Amygdala (tissue), 56 donors: ENCODE results near the gene THOC6.

Source experiments
- DNase-seq, 56 donors: peaks; one replicate each; lab custom pipeline; 2025; lab: John Stamatoyannopoulos, UW

THOC6 gene

GRCh38 chr16:3013998-3014690 lies 9.7 kb upstream of the THOC6 start:
- no peak for DNase-seq

- no peak for DNase-seq
Observed at GRCh38 chr16:3014971-3015370, 8.9 kb upstream of the THOC6 start.

- DNase-seq = no peak
Observed at GRCh38 chr16:3015865-3016521, 7.8 kb upstream of the THOC6 start.

DNA sequence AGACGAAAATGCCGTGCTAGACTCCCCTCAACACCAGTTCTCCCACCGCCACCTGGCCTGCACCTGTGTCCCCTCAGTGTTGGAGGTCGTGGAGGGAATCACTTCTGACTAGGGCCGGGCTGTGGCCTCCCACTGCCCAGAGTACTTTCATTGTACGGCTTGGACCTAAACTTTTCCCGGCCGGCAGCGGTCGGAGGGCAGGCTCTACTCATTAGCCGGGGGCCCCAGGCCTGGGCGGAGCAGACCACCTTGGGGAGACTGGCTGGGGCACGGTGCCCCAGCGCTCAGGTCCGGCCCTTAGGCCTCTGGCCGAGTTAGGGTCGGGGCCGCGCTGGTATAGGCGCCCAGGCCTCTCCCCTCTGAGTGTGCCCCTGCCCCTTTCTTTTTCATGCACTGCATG lies 6.5 kb upstream of the THOC6 start:
- DNase-seq = no peak

- peak in 2 of 56 donors; percentile 14 to 35 for DNase-seq
Observed at GRCh38 chr16:3017794-3018506, 5.9 kb upstream of the THOC6 start, which contains the start of gene CLDN6. CLDN6 (minus strand) TSS chr16:3018183; CDS start chr16:3016021, 2,162 bp downstream.

- no peak for DNase-seq
Observed at GRCh38 chr16:3019594-3020246, 4.1 kb upstream of the THOC6 start.

DNA sequence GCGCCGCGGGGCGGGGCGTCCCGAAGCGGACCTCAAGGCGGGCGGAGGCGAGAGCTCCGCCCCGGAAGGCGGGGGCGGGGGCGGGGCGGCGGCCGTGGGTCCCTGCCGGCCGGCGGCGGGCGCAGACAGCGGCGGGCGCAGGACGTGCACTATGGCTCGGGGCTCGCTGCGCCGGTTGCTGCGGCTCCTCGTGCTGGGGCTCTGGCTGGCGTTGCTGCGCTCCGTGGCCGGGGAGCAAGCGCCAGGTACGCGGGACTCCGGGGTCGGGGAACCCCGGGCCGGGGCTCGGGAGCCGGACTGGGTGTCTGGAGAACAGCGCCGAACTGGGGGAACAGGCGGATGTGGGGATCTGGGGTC lies 3.6 kb upstream of the THOC6 start, which contains the start of gene TNFRSF12A:
TNFRSF12A (plus strand) TSS at position 122 of the 357 bp plus-strand sequence; CDS start at position 152, 30 bp downstream.
- peak in 26 of 56 donors; percentile 11 to 65 (median 29) for DNase-seq

DNA sequence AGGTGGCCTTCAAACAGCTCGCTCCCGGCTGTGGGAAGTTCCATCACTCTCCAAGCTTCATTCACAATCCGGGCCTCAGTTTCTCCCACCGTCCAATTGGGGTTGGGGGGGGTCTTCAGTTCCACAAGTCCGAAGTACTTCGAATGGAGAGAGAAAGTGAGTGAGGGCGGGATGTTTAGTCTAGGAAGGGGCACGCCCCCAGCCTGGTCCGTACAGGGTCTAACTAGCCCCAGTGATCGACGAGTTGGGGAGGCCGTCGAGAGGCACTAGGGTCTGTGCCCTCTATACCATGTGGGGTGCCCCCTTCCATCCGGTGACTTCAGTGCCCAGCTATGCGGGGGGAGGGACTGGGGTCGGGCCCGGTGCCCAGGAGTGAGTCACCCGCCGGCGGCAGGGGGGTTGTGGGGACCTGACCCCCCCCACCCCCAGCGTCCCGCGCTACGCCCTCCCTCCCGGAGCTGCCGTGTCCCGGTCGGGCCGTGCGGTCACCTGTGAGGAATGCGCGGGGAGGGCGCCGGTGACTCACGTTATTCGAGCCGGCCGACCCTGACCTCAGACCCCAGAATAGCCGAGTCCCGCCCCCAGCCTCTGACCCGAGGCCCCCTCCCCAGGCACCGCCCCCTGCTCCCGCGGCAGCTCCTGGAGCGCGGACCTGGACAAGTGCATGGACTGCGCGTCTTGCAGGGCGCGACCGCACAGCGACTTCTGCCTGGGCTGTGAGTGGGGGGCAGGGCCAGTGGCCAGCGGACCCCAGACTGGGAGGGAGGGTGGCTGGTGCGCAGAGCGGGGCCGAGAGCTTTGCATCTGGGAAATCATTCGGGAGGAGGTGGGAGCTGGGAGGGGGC lies 3.0 kb upstream of the THOC6 start:
- peak in 19 of 56 donors; percentile 14 to 73 (median 30) for DNase-seq

GRCh38 chr16:3021449-3022207 lies 2.2 kb upstream of the THOC6 start:
- DNase-seq = peak in 18 of 56 donors; percentile 8 to 62 (median 22)

DNA sequence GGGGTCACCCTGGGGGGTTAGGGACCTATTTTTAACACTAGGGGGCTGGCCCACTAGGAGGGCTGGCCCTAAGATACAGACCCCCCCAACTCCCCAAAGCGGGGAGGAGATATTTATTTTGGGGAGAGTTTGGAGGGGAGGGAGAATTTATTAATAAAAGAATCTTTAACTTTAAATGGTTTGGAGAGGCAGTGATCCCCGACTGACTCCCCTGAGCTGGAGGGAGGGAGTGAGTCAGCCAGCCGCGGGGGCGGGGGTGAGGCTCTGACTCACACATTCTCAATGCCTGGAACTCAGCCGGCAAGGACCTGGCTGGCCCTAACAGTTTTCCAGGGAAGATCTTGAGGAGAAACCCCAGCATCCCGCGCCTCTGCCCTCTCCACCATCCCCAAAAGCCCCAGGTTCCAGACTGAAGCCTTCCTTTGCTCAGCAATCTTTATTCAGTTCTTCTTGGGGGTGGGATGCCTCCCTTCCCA lies 1.6 kb upstream of the THOC6 start:
- DNase-seq = peak in 33 of 56 donors; percentile 7 to 74 (median 32)

GRCh38 chr16:3022684-3023414 lies 986 bp upstream of the THOC6 start:
- peak in 1 of 56 donors; percentile 37 for DNase-seq

DNA sequence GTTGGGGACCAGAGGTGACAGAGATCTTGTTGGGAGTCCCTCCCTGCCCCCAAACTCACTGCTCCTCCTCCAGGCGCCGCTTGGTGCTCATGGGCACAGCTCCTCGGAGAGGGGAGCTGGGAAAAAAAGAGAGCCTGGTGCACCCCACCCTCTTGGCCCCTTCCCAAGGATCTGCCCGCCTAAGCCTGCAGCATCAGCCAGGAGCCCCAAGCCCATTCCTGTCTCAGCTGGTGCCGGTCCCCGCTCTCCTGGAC lies 493 bp upstream of the THOC6 start:
- DNase-seq = peak in 22 of 56 donors; percentile 25 to 75 (median 62)

DNA sequence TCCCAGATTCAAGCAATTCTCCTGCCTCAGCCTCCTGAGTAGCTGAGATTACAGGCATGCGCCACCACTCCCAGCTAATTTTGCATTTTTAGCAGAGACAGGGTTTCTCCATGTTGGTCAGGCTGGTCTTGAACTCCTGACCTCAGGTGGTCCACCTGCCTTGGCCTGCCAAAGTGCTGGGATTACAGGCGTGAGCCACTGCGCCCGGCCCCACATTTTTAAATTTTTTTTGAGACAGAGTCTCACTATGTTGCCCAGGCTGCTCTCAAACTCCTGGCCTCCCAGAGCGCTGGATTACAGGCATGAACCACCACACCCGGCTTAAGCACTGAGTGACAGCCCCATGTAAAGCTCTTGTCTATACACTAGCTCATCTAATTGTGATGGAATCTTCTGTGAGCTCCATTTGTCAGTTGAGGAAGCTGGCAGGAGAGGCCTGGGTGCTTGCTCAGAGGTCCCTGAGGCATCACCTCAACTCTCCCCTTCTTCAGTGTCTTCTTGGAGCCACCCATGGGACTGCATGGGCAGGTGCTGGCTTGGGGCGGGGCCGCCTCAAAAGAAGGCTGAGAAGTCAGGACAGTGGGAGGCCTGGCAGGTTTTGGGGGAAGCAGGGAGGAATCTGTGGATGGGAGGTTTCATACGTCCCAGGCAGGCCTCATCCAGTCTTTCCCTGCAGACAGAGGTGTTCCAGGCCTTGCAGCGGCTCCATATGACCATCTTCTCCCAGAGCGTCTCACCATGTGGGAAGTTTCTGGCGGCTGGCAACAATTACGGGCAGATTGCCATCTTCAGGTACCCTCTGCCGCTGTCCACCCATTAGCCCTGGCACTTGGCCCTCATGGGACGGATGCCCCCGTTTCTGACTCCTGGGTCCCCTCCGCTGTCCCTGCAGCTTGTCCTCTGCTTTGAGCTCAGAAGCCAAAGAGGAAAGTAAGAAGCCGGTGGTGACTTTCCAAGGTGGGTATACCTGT lies 1.5 kb downstream of the THOC6 start:
- DNase-seq = no peak

- DNase-seq = no peak
Observed at GRCh38 chr16:3026003-3026378, 2.2 kb downstream of the THOC6 start.

DNA sequence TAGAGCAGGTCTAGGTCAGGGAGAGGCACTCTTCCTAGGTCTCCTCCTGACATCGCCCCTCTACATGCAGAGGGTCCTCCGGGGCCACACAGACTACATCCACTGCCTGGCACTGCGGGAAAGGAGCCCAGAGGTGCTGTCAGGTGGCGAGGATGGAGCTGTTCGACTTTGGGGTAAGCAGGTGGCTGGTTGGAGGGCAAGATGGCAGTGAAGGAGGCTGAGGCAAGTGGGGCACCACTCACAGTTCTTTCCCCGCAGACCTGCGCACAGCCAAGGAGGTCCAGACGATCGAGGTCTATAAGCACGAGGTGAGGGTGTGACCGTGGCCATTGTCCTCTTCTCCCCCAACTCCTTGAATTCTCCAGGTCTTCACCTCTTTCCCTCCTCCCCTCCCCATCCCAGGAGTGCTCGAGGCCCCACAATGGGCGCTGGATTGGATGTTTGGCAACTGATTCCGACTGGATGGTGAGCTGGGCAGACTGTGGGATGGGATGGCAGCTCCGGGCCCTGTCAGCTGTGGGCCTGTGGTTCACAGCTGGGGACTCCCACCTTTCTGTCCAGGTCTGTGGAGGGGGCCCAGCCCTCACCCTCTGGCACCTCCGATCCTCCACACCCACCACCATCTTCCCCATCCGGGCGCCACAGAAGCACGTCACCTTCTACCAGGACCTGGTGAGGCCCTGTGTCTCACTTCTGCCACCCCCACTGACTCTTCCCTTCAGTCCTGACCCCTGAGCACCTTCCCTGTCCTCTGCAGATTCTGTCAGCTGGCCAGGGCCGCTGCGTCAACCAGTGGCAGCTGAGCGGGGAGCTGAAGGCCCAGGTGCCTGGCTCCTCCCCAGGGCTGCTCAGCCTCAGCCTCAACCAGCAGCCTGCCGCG lies 3.0 kb downstream of the THOC6 start:
- no peak for DNase-seq

- DNase-seq = no peak
Observed at GRCh38 chr16:3027489-3027795, 3.6 kb downstream of the THOC6 start.
